GM21447 (cell line): ENCODE measurements around the gene CAPN8.

Experiments used
- ATAC-seq: cut with Tn5 transposase; IDR thresholded peaks from one replicate; pipeline ENCODE4 v1.9.1; 2021; ENCODE audit not compliant: unreplicated experiment

Gene CAPN8

GRCh38 chr1:223665592-223666312 is at the start of gene CAPN8:
TSS of gene CAPN8 (minus strand) at chr1:223665701. CDS start at chr1:223665646, 55 bp downstream.
- no peak for ATAC-seq

- ATAC-seq: no peak
These were observed 49.5 kb upstream of the CAPN8 start for GRCh38 chr1:223714849-223715603.

GRCh38 chr1:223714421-223714724 is 48.9 kb upstream of the CAPN8 start:
- no peak for ATAC-seq

- no peak for ATAC-seq
These were observed 48.3 kb upstream of the CAPN8 start for GRCh38 chr1:223713546-223714420.

GRCh38 chr1:223712850-223713474 is 47.5 kb upstream of the CAPN8 start:
- ATAC-seq: peak; percentile 34

GRCh38 chr1:223712194-223712849 is 46.8 kb upstream of the CAPN8 start, which contains the start of gene CAPN2:
TSS of gene CAPN2 (plus strand) at chr1:223712539. CDS start at chr1:223712641, 102 bp downstream.
- ATAC-seq: peak; percentile 52

GRCh38 chr1:223711747-223712193 is 46.3 kb upstream of the CAPN8 start:
- ATAC-seq: no peak

GRCh38 chr1:223711173-223711572 is 45.7 kb upstream of the CAPN8 start:
- no peak for ATAC-seq

GRCh38 chr1:223710179-223711133 is 45.0 kb upstream of the CAPN8 start:
- ATAC-seq: no peak

GRCh38 chr1:223709598-223709997 is 44.1 kb upstream of the CAPN8 start:
- ATAC-seq: no peak

- no peak for ATAC-seq
These were observed 43.3 kb upstream of the CAPN8 start for GRCh38 chr1:223708651-223709268.

- no peak for ATAC-seq
These were observed 42.5 kb upstream of the CAPN8 start for GRCh38 chr1:223708001-223708359.

GRCh38 chr1:223707256-223708000 is 41.9 kb upstream of the CAPN8 start:
- no peak for ATAC-seq

GRCh38 chr1:223706077-223706973 is 40.8 kb upstream of the CAPN8 start:
- ATAC-seq: no peak

- no peak for ATAC-seq
These were observed 39.7 kb upstream of the CAPN8 start for GRCh38 chr1:223704921-223705878.

- no peak for ATAC-seq
These were observed 38.1 kb upstream of the CAPN8 start for GRCh38 chr1:223703668-223704013.
